AG09319 (cell line): ENCODE data around the gene TOX2.

ENCODE experiments used
- DNase-seq: peaks from one replicate; pipeline ENCODE4 v3.0.0-alpha.2; 2010; ENCODE audit warnings: low read depth; ENCODE audit errors: extremely low read depth
- CTCF ChIP-seq: IDR thresholded peaks from 2 replicates; pipeline ENCODE4 v1.5.1; 2011; ENCODE audit warnings: low read depth, mild to moderate bottlenecking, inconsistent platforms, low read length, moderate library complexity

Gene TOX2

GRCh38 chr20:44050925-44051660 lies 136.4 kb downstream of the TOX2 start:
- DNase-seq: no peak
- no peak for TF ChIP-seq CTCF

GRCh38 chr20:44051661-44052000 lies 137.0 kb downstream of the TOX2 start:
- no peak for TF ChIP-seq CTCF
- no peak for DNase-seq

- TF ChIP-seq CTCF: no peak
Observed at GRCh38 chr20:44052166-44052565, 137.5 kb downstream of the TOX2 start.

DNA sequence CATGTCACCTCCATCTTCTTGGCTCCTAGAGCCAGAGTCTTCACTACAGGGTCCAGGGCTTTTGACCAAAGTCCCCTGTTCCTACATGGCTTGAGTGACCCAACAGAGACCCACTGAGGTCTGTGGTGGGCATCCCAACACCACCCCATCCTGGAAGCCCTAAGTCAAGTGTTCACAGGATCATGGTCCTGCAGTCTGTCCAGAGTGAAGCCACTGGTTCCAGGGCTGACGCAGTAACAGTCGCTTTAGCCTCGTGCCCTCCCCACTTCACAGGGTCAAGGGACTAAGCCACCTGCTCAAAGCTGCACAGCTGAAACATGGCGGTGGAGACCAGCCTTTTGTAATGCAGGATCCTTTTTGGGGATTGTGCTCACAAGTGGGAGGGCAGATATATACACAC lies 138.4 kb downstream of the TOX2 start:
- DNase-seq: no peak
- no peak for TF ChIP-seq CTCF

More at GRCh38 chr20:44052166-44052565, 137.5 kb downstream of the TOX2 start:
- no peak for DNase-seq

- TF ChIP-seq CTCF: no peak
Observed at GRCh38 chr20:44054118-44054517, 139.5 kb downstream of the TOX2 start.

GRCh38 chr20:44054849-44055248 lies 140.2 kb downstream of the TOX2 start:
- DNase-seq: no peak
- TF ChIP-seq CTCF: no peak

More at GRCh38 chr20:44054118-44054517, 139.5 kb downstream of the TOX2 start:
- no peak for DNase-seq

GRCh38 chr20:44056010-44056698 lies 141.5 kb downstream of the TOX2 start:
- TF ChIP-seq CTCF: no peak; the same call in 1 of the 2 replicates
- DNase-seq: no peak
